Choroid plexus epithelial cell (primary cell): ENCODE results near the gene ATP4A.

ENCODE experiments used
- DNase-seq: peaks from one replicate; pipeline ENCODE4 v3.0.0-alpha.2; 2010; ENCODE audit warnings: low read depth
- H3K4me3 ChIP-seq: 2 replicates; pipeline ENCODE4 v1.5.1; 2011; ENCODE audit warnings: low read depth, mild to moderate bottlenecking, control low read depth, low read length, moderate library complexity
- CTCF ChIP-seq: conservative IDR thresholded peaks from 2 replicates; pipeline ENCODE4 v1.5.1; 2011; ENCODE audit warnings: low read depth, mild to moderate bottlenecking, control low read depth, inconsistent platforms, low read length, moderate library complexity

The ATP4A gene

GRCh38 chr19:35521124-35521743, 42.2 kb downstream of the ATP4A start:
- no peak for DNase-seq
- no peak for TF ChIP-seq CTCF
- H3K4me3 ChIP-seq: no peak overlapping the region

- H3K4me3 ChIP-seq: no peak overlapping the region
- no peak for TF ChIP-seq CTCF
- peak; percentile 21 for DNase-seq
Measured at GRCh38 chr19:35519291-35519690, 44.2 kb downstream of the ATP4A start.

- no peak overlapping the region for H3K4me3 ChIP-seq
- DNase-seq: peak; percentile 96
- no peak for TF ChIP-seq CTCF
Measured at GRCh38 chr19:35518313-35518712, 45.1 kb downstream of the ATP4A start.

GRCh38 chr19:35517342-35517741, 46.1 kb downstream of the ATP4A start:
- TF ChIP-seq CTCF: no peak
- H3K4me3 ChIP-seq: no peak overlapping the region
- DNase-seq: no peak

GRCh38 chr19:35516310-35516709, 47.1 kb downstream of the ATP4A start:
- H3K4me3 ChIP-seq: no peak overlapping the region
- no peak for TF ChIP-seq CTCF
- no peak for DNase-seq

GRCh38 chr19:35514282-35514809, 49.1 kb downstream of the ATP4A start:
- TF ChIP-seq CTCF: no peak
- H3K4me3 ChIP-seq: peak overlapping the region; percentile 13
- DNase-seq: peak; percentile 34
